Effector memory CD8-positive, alpha-beta T cell (primary cell): Measurements from ENCODE around the gene TARBP1.

Experiments
- ATAC-seq: fragments of 150-1000 bp; cut with Tn5 transposase; replicated peaks from 2 replicates; pipeline ENCODE4 v1.10.0; 2021; ENCODE audit warnings: mild to moderate bottlenecking, moderate library complexity
- DNase-seq, 3 experiments: peaks; one replicate each; pipeline ENCODE4 v3.0.0; 2021
- H3K27ac Mint-ChIP-seq, 2 donors: one replicate each; pipeline ENCODE4 v1.8.0; 2022; ENCODE audit warnings: mild to moderate bottlenecking in 2 of 2, mixed read lengths in 2 of 2, moderate library complexity in 2 of 2
- H3K27me3 Mint-ChIP-seq, 2 donors: one replicate each; pipeline ENCODE4 v1.8.0; 2022; ENCODE audit warnings: mixed read lengths in 2 of 2
- H3K36me3 Mint-ChIP-seq: one replicate; pipeline ENCODE4 v1.8.0; 2022; ENCODE audit warnings: mild to moderate bottlenecking, moderate library complexity, mixed read lengths; ENCODE audit not compliant: insufficient read depth
- H3K4me1 Mint-ChIP-seq, 2 donors: one replicate each; pipeline ENCODE4 v1.8.0; 2022; ENCODE audit warnings: low read depth in 2 of 2, mixed read lengths in 2 of 2
- H3K4me3 Mint-ChIP-seq, 2 donors: one replicate each; pipeline ENCODE4 v1.8.0; 2022; ENCODE audit warnings: mild to moderate bottlenecking in 2 of 2, mixed read lengths in 2 of 2, moderate library complexity in 2 of 2
- H3K9me3 Mint-ChIP-seq, 2 donors: one replicate each; pipeline ENCODE4 v1.8.0; 2022; ENCODE audit warnings: mixed read lengths in 2 of 2

Gene TARBP1

DNA sequence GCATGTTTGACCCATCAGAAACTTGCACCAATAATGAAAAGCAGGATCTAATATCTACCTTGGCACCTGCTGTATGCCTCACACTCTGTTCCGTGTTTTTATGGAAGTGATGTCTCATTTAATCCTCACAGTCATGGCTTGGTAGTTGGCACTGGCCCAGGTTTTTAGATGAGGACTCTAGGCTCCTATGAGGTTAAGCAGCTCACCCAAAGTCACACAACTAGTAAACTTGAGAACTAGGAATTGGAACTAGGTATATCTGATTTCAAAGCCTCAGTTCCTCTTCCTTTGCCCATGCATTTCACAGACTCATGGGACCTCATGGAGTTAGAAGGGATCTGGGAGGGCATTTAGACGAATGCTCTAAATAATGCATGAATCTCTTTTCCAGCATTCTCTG, 21.3 kb upstream of the TARBP1 start:
- H3K27me3 Mint-ChIP-seq = peaks cover 0 to 18% of the 10 kb centered on the region in 2 donors
- H3K4me3 Mint-ChIP-seq = no peak overlapping the region
- no peak for ATAC-seq
- no peaks in the 10 kb centered on the region for H3K9me3 Mint-ChIP-seq
- H3K27ac Mint-ChIP-seq = no peak overlapping the region
- peaks cover 4 to 7% of the 10 kb centered on the region in 2 donors for H3K4me1 Mint-ChIP-seq
- no peak for DNase-seq
- H3K36me3 Mint-ChIP-seq = peaks cover 4% of the 10 kb centered on the region

- ATAC-seq (no peak), DNase-seq (no peak)
- H3K27me3 Mint-ChIP-seq = peaks cover 0 to 18% of the 10 kb centered on the region in 2 donors
- peaks cover 4% of the 10 kb centered on the region for H3K36me3 Mint-ChIP-seq
- no peaks in the 10 kb centered on the region for H3K9me3 Mint-ChIP-seq
- peaks cover 4 to 9% of the 10 kb centered on the region in 2 donors for H3K4me1 Mint-ChIP-seq
- no peak overlapping the region for H3K27ac Mint-ChIP-seq
- no peak overlapping the region for H3K4me3 Mint-ChIP-seq
Measured at GRCh38 chr1:234499943-234500245, 20.9 kb upstream of the TARBP1 start.

DNA sequence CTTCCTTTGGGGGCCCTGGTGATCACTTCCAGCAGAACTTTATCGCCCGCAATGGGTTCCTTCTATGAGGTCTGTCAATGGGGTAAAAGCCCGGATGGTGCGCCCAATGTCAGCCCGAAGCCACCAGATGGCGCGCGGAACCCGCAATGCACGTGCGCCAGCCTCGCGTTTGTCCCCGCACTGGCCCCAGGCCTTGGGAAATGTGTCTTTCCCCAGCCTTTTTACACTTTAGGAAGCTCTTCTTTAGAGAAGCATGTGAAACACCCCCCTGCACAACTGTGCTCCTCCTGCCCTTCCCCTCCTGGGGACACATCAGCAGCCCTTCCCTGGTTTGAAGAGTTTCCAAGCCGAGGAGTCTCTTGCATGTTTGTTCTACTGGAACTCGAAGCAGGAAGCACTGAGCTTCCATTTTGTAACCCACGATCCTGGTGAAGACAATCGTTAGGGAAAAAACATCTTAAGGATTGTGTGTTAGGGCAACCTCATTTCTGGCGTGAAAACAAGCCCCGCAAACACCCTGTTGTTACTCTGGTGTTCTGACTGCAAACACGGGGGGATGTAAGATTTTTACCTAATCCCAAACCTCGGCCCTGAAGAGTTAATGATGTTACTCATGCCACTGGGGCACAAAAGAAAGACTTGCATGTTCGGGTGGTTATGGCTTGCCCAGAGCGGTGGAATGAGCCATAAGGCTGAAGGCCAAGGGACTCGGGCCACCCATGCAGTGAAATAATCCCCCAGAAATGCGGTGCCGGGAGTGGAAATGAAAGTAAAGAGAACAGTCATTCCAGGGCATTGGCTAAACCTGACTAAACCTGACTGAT, 20.4 kb upstream of the TARBP1 start:
- peak; percentile 99 for ATAC-seq
- no peaks in the 10 kb centered on the region for H3K9me3 Mint-ChIP-seq
- peak; percentile 77 to 81 (median 78) for DNase-seq
- peak overlapping the region in 1 of 2 donors; percentile 83 for H3K27ac Mint-ChIP-seq
- H3K27me3 Mint-ChIP-seq = peaks cover 0 to 20% of the 10 kb centered on the region in 2 donors
- peaks cover 4% of the 10 kb centered on the region for H3K36me3 Mint-ChIP-seq
- peaks cover 4 to 9% of the 10 kb centered on the region in 2 donors for H3K4me1 Mint-ChIP-seq
- peak overlapping the region in 1 of 2 donors; percentile 56 for H3K4me3 Mint-ChIP-seq

DNA sequence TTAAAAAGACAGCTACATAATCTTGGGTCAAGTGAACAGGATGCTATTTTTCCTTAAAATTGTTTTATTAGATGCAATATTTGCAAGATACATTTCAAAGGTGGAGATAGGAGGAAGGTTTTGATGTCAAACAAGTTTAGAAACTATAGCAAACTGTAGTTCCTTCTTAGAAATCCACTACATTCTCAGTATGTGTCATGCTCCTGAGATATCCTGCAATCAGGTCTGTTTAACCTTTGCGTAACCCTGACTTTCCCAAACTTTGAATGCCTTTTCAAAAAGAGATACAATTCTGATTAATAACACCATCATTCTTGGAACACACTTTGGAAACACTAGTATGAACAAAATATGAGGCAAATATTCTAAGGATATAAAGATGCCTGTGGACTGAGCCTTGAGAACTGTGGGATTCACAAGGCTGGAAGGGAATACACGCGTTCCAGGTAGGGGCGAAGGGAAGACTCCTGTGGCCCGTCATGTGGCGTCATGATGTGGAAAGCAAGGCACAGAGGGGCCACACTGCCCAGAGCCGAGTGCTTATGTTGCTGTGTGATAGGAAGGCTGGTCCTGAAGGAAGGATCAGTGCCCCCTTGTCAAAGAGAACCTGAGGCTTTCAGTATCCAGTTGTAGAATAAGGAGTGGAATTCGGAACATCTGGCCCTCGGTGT, 19.6 kb upstream of the TARBP1 start:
- no peak overlapping the region for H3K27ac Mint-ChIP-seq
- no peak overlapping the region for H3K4me3 Mint-ChIP-seq
- H3K36me3 Mint-ChIP-seq = peaks cover 4% of the 10 kb centered on the region
- no peaks in the 10 kb centered on the region for H3K9me3 Mint-ChIP-seq
- peaks cover 4 to 9% of the 10 kb centered on the region in 2 donors for H3K4me1 Mint-ChIP-seq
- ATAC-seq = peak; percentile 28
- peaks cover 0 to 28% of the 10 kb centered on the region in 2 donors for H3K27me3 Mint-ChIP-seq
- DNase-seq = no peak

DNA sequence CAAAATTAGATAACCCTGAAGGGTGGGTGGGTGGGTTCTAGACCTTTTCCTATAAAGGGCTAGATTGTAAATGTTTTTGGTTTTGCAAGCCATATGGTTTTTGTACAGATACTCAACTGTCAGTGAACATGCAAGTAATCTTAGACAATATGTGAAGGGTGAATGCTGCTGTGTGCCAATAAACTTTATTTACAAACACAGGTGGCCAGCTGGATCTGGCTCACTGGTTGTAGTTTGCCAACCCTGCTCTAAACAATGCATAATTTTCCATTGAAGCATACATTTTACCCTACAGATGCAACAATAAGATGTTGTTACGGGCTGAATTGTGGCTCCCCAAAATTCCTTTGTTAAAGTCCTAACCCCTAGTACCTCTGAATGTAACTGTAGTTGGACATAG, 18.6 kb upstream of the TARBP1 start:
- Mint-ChIP-seq H3K4me3 (no peak overlapping the region), H3K9me3 (no peaks in the 10 kb centered on the region), H3K27ac (no peak overlapping the region), H3K4me1 (peaks cover 4 to 9% of the 10 kb centered on the region in 2 donors), H3K36me3 (peaks cover 4% of the 10 kb centered on the region), H3K27me3 (peaks cover 0 to 35% of the 10 kb centered on the region in 2 donors)
- ATAC-seq (no peak), DNase-seq (no peak)

DNA sequence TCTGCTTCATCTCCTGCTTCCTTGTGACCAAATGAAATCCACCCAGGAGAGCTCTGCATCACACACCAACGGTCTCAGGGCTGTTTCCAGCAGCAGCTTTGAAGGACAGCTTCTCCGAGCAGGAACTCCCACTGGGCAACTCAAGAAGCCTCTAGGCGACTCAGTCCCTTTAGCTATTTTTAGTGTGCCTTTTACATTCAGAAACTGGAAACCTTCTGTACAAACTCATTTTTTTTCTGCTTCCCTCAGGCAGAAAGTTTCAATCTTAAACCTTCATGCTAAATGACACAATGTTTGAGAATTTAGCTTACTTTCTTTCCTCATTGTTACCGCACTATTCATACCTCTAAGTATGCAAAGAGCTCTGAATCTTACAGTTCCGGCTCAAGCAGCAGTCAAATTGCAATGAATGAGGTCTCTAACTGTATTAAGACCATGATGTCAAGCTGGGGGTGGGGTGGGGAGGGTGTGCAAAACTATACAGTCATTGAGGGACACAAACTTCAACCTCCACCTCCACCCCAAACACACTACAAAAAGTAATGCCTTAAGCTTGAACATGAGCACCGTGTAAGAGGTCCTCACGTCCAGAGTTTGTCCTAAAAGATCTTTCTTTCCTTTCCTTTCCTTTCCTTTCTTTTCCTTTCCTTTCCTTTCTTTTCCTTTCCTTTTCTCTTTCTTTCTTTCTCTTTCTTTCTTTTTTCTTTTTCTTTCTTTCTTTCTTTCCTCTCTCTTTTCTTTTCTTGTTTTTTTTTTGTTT, 16.4 kb upstream of the TARBP1 start:
- Mint-ChIP-seq H3K4me1 (peaks cover 4 to 10% of the 10 kb centered on the region in 2 donors), H3K27me3 (peaks cover 0 to 46% of the 10 kb centered on the region in 2 donors), H3K27ac (peak overlapping the region in 1 of 2 donors; percentile 60), H3K9me3 (no peaks in the 10 kb centered on the region), H3K4me3 (no peak overlapping the region), H3K36me3 (no peaks in the 10 kb centered on the region)
- no peak for ATAC-seq
- DNase-seq = no peak

- Mint-ChIP-seq H3K27me3 (peaks cover 0 to 40% of the 10 kb centered on the region in 2 donors), H3K4me3 (no peak overlapping the region), H3K4me1 (peaks cover under 1 to 7% of the 10 kb centered on the region in 2 donors), H3K9me3 (no peaks in the 10 kb centered on the region), H3K27ac (no peak overlapping the region), H3K36me3 (no peaks in the 10 kb centered on the region)
- no peak for DNase-seq
- no peak for ATAC-seq
Measured at GRCh38 chr1:234494049-234494448, 15.1 kb upstream of the TARBP1 start.

DNA sequence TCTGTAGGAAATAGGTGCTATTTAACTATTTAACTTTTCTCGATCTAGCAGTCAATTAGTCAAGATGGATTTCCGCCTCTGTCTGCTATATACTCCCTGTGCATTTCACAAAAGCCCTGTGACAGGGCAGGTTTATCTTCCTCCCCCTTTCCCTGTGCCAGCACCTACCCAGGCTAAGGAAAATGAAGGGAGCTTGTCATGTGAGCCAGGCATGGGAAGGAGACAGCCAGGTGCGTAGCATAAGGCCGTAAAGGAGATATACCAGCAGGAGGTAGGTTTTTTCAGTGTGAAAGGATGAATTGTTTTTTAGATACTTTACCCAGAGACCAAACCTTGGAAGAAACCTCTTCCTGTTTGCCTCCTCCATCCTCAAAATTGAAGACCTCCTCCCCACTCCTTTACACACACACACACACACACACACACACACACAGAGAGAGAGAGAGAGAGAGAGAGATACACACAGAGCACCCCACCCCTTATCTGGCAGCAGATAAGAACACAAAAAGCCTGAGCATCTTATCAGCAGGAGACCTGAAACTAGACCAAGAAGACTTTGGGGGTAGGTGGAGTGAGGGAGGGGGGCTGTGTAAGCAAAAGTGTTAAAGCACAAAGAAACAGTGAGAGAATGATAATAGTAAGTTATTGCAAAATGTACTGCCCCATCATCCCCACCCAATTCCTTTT, 12.0 kb upstream of the TARBP1 start:
- no peak for ATAC-seq
- peaks cover 3 to 6% of the 10 kb centered on the region in 2 donors for H3K4me1 Mint-ChIP-seq

DNA sequence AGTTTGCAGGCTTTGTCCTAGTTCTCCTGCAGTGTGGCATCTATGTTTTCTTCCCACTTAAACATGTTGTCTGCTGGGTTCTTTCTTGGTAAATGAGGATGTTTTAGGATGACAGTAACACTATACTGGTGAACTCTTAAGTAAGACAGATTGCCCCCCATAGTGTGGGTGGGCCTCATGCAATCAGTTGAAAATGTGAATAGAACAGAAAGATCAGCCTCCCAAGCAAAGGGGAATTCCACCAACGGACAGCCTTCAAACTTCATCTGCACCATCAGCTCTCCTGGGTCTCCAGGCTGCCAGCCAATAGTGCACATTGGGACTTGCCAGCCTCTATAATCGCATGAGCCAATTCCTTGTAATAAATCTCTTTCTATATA, 10.7 kb upstream of the TARBP1 start:
- DNase-seq = no peak
- no peak for ATAC-seq
- no peaks in the 10 kb centered on the region for H3K9me3 Mint-ChIP-seq
- no peaks in the 10 kb centered on the region for H3K36me3 Mint-ChIP-seq
- H3K4me1 Mint-ChIP-seq = peaks cover 3 to 4% of the 10 kb centered on the region in 2 donors
- H3K27me3 Mint-ChIP-seq = peaks cover 0 to 45% of the 10 kb centered on the region in 2 donors
- no peak overlapping the region for H3K4me3 Mint-ChIP-seq
- no peak overlapping the region for H3K27ac Mint-ChIP-seq

More for the DNA sequence above, 12.0 kb upstream of the TARBP1 start:
- Mint-ChIP-seq H3K9me3 (no peaks in the 10 kb centered on the region), H3K27ac (no peak overlapping the region), H3K36me3 (no peaks in the 10 kb centered on the region), H3K27me3 (peaks cover 0 to 36% of the 10 kb centered on the region in 2 donors), H3K4me3 (no peak overlapping the region)
- DNase-seq = no peak

GRCh38 chr1:234489007-234489697, 10.2 kb upstream of the TARBP1 start:
- Mint-ChIP-seq H3K36me3 (no peaks in the 10 kb centered on the region), H3K4me3 (no peak overlapping the region), H3K27ac (no peak overlapping the region), H3K27me3 (peaks cover under 1 to 41% of the 10 kb centered on the region in 2 donors), H3K9me3 (no peaks in the 10 kb centered on the region), H3K4me1 (peaks cover 3 to 4% of the 10 kb centered on the region in 2 donors)
- ATAC-seq = no peak
- DNase-seq = no peak

DNA sequence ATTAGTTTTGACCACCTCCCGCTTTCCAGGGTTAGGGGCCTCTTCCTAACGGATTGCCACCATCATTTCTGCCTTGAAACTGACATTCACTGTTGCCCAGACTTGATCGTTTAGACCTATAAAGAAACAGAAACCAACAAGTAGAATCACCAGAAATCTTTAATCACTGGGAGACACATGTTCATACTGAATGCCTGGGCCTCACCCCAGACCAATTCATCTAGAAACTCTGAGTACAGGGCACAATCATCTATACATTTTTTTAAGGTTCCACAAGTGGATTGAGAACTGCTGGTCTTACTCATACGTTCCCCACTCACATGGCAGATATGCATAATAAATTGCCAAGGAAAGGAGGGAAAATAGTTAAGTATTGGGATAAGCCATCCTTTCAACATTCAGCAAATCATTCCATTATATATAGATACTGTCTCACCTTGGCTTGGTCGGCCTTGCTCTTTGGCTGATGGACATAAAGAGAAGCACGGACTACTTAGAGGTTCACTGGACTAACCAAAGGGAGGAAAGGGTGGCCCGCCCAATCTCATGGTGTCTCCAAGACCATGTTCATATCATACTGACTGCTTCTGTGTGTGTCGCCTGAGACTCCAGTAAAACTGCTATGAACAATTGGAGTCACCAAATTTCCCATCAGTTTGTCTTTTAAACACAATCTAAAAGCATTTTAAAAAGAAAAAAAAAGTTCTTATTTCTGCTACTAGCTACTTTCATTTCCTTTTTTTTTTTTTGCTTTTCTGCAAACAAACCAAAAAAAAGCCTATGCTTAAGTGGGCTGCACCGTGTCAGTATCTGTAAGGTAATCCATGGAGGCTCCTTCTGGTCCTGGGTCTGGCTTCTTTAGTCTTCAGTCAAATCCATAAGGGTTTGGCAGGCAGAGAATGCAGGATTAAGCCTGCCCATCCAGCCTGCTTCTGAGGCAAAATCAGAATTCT, 9.4 kb upstream of the TARBP1 start:
- Mint-ChIP-seq H3K4me1 (peaks cover 3 to 4% of the 10 kb centered on the region in 2 donors), H3K27me3 (peaks cover 8 to 40% of the 10 kb centered on the region in 2 donors), H3K4me3 (no peak overlapping the region), H3K36me3 (no peaks in the 10 kb centered on the region), H3K9me3 (no peaks in the 10 kb centered on the region), H3K27ac (no peak overlapping the region)
- DNase-seq (no peak), ATAC-seq (no peak)
